GM06990 (cell line): ENCODE data around the gene WDR73.
A peak's percentile ranks its signal among the peaks of the same experiment; 100 is the strongest.

ENCODE experiments used
- DNase-seq: peaks from one replicate; pipeline ENCODE4 v3.0.0-alpha.2; 2011; ENCODE audit not compliant: insufficient read length; ENCODE audit errors: extremely low read depth
- H3K27me3 ChIP-seq: replicated peaks from 2 replicates; pipeline ENCODE4 v1.6.0; 2011; ENCODE audit warnings: low read length; ENCODE audit not compliant: control insufficient read depth, insufficient read depth
- H3K36me3 ChIP-seq: 2 replicates; pipeline ENCODE4 v1.5.1; 2011; ENCODE audit warnings: low read length; ENCODE audit not compliant: control insufficient read depth, insufficient read depth
- H3K4me3 ChIP-seq: replicated peaks from 2 replicates; pipeline ENCODE4 v1.5.1; 2011; ENCODE audit warnings: low read depth, mild to moderate bottlenecking, control low read depth, low read length
- TF ChIP-seq, protein P1 (sequence below): IDR thresholded peaks from 2 replicates; pipeline ENCODE4 v1.5.1; 2011; ENCODE audit warnings: low read length, control low read depth, mild to moderate bottlenecking, inconsistent platforms; ENCODE audit not compliant: insufficient read depth, poor library complexity, severe bottlenecking

The WDR73 gene

GRCh38 chr15:84601555-84601838 lies 52.6 kb downstream of the WDR73 start:
- TF ChIP-seq, protein P1, sequence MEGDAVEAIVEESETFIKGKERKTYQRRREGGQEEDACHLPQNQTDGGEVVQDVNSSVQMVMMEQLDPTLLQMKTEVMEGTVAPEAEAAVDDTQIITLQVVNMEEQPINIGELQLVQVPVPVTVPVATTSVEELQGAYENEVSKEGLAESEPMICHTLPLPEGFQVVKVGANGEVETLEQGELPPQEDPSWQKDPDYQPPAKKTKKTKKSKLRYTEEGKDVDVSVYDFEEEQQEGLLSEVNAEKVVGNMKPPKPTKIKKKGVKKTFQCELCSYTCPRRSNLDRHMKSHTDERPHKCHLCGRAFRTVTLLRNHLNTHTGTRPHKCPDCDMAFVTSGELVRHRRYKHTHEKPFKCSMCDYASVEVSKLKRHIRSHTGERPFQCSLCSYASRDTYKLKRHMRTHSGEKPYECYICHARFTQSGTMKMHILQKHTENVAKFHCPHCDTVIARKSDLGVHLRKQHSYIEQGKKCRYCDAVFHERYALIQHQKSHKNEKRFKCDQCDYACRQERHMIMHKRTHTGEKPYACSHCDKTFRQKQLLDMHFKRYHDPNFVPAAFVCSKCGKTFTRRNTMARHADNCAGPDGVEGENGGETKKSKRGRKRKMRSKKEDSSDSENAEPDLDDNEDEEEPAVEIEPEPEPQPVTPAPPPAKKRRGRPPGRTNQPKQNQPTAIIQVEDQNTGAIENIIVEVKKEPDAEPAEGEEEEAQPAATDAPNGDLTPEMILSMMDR, result no peak
- DNase-seq, result no peak
- H3K4me3 ChIP-seq, result peak overlapping the region; percentile 71

GRCh38 chr15:84600687-84601554 lies 53.2 kb downstream of the WDR73 start, which contains the start of gene ZSCAN2:
Gene ZSCAN2 (plus strand): TSS chr15:84601009. CDS start chr15:84603928, 2,919 bp downstream.
- H3K36me3 ChIP-seq, result no peaks in the 10 kb centered on the region; the same call in 1 of the 2 replicates
- peak within 1 kb of the TSS; percentile 71 for H3K4me3 ChIP-seq
- H3K27me3 ChIP-seq, result no peaks in the 10 kb centered on the region
- peak; percentile 94 for DNase-seq
- TF ChIP-seq, protein P1, result no peak

More at GRCh38 chr15:84601555-84601838, 52.6 kb downstream of the WDR73 start:
- Histone ChIP-seq H3K27me3 (no peaks in the 10 kb centered on the region), H3K36me3 (peaks cover 2% of the 10 kb centered on the region)

DNA sequence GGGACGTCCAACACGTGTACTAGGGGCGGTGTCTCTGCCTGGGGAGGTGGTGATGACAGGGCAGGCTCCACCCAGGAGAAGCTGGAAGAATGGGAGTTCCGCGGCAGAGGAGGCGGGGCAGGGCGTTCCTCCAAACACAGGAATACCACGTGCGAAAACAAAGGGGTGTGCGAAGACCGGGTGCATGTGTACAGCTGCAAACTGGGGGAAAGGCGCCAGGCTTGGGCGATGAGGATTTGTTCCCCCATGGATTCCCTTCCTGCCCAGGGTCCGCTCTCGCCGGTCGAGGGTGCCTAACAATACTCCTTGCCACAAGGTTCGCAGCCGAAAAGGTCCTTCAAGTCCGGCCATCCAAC lies 53.8 kb downstream of the WDR73 start:
- H3K4me3 ChIP-seq, result peak overlapping the region; percentile 71
- DNase-seq, result no peak
- no peaks in the 10 kb centered on the region for H3K36me3 ChIP-seq
- H3K27me3 ChIP-seq, result no peaks in the 10 kb centered on the region
- TF ChIP-seq, protein P1, result no peak

DNA sequence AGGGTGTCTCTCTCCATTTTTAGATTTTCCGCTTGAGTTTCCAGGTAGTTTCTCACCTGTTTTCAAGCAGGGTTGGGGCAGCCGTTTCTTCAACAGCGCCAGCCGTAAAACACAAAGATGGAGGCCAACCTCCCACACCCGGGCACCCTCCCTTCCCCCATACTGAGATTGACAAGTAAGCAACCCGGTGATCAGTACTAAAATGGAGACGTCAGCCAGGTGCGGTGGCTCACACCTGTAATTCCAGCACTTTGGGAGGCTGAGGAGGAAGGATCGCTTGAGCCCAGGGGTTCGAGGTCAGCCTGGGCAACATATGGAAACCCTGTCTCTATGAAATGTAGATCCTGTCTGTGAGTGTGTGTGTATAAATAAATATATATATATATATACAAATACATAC lies 54.2 kb downstream of the WDR73 start:
- no peaks in the 10 kb centered on the region for H3K27me3 ChIP-seq
- TF ChIP-seq, protein P1, result no peak
- DNase-seq, result no peak
- H3K4me3 ChIP-seq, result no peak overlapping the region
- no peaks in the 10 kb centered on the region for H3K36me3 ChIP-seq

- DNase-seq, result no peak
These were observed 55.1 kb downstream of the WDR73 start for GRCh38 chr15:84598993-84599392.

More at GRCh38 chr15:84598993-84599392, 55.1 kb downstream of the WDR73 start:
- TF ChIP-seq, protein P1, result peak; percentile 57
- Histone ChIP-seq H3K27me3 (no peaks in the 10 kb centered on the region), H3K4me3 (no peak overlapping the region), H3K36me3 (no peaks in the 10 kb centered on the region)
